CD4-positive, alpha-beta T cell treated with Interleukin-17A for 1 hour (primary cell): Measurements from ENCODE around the gene SPEN.

ENCODE experiments used
- DNase-seq: peaks from one replicate; pipeline ENCODE4 v3.0.0-alpha.2; 2020

Gene SPEN

DNA sequence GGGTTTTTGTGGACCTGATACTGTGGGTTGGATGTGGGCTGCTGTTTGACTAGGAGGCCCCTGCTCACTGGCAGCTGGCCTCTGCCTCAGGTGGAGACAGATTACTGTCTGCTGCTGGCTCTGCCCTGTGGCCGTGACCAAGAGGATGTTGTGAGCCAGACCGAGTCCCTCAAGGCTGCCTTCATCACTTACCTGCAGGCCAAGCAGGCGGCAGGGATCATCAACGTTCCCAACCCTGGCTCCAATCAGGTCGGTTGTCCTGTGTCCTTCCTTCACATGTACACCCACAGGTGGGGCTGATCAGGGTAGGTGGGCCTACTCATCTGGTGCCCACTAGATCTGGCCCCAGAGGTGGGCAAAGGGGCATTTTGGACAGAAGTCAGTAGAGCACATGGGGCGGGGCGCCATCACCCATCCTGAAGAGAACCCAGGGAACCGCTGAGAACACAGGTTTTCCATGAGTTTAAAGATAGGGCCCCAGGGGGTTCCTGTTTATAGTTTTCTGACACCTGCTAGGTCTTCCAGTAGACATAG, 91.2 kb downstream of the SPEN start:
- DNase-seq = no peak

GRCh38 chr1:15939181-15940109, 91.9 kb downstream of the SPEN start:
- no peak for DNase-seq

GRCh38 chr1:15940110-15941043, 92.9 kb downstream of the SPEN start:
- DNase-seq = no peak

GRCh38 chr1:15941044-15941840, 93.7 kb downstream of the SPEN start:
- DNase-seq = no peak

GRCh38 chr1:15941899-15942660, 94.6 kb downstream of the SPEN start:
- no peak for DNase-seq

DNA sequence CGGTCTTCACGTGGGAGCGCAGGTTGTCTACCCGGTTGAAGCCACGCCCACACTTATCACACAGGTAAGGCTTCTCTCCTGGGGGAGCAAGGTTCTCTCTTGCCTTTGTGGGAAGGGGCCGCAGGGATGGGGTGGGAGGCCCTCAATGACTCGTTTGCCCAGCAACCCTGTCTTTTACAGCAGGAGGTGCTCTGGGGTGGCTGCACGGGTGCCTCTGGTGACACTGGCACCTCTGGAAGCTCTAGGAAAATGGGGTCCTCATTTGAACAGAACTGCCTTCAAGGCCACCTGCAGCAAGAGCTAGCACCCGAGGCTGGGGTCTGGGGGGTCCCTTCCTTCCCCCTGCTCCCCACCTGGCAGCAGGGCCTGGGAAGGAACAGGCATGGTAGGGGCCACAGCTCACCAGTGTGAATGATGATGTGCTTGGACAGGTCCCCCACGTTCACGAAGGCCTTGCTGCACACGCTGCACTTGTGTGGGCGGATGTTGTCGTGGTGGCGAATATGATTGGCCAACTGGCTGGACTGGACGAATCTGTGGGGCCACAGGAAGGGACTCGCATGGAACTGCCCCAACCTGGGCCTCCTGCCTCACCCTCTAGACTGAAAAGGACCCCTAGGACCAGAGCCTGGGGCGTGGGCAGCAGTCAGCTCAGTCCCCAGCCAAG, 95.3 kb downstream of the SPEN start:
- no peak for DNase-seq

DNA sequence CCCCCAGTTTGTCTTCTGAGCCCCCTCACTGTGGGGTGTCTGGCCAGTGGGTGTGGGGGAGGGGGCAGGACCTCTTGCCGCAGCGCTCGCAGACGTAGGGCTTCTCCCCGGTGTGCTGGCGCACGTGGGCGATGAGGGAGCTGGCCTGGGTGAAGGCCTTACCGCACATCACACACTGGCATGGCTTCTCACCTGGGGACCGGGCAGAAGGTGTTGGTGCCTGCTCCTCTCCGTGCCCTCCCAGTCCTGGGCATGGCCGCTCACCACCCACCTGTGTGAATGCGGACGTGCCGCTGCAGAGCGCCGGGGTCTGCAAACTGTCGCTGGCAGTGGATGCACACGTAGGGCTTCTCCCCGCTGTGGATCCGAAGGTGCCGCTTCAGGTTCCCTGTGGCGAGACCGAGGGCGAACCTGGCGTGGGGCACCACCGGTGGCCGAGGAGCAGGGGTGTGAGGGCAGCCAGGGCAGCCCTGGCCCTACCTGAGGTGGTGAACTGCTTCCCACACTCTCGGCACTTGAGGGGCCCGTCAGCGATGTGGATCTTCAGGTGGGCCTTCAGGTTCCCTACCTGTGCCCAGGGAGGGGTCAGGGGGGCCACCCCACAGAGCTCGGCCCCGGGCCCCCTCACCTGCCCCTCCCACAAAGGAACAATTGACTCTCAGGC, 96.0 kb downstream of the SPEN start:
- DNase-seq = no peak

- no peak for DNase-seq
Observed at GRCh38 chr1:15943992-15944307, 96.4 kb downstream of the SPEN start.

- no peak for DNase-seq
Observed at GRCh38 chr1:15944308-15945010, 97.0 kb downstream of the SPEN start.

DNA sequence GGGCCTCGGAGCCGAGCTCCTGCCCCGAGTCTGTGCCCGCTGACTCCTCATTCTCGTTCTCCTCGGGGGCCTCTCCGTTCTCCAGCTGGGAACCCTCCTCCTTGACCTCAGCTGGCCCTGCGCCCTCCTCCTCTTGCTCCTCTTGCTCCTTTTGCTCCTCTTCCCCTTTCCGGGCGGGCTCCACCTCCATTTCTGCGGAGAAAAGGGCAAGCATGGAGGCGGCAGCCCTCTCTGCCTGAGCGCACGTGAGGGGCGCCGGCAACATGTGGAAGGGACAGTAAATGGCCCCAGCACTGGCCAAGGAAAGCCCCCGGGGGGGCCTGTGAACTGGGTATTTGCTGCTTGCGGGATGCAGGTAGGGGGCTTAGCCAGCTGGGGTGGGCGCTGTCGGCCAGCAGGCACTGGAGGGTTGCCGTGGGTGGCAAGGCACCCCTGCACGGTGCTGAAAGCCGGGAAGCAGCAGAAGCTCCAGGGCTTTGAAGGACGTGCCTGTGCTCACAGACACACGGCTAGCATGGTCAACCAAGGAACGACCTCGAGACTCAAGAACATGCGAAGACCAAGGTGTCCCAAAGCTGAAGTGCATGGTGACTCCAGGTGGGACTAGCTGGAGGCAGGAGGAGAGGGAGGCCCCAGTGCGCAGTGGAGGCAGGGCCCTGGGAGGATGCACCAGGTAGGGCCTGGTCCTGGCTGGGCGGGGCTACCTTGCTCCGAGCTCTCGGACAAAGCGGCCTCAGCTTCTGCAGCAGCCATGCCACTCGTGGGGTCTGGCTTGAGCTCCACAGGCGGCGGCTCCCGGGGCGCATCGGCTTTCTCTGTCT, 97.7 kb downstream of the SPEN start:
- no peak for DNase-seq

DNA sequence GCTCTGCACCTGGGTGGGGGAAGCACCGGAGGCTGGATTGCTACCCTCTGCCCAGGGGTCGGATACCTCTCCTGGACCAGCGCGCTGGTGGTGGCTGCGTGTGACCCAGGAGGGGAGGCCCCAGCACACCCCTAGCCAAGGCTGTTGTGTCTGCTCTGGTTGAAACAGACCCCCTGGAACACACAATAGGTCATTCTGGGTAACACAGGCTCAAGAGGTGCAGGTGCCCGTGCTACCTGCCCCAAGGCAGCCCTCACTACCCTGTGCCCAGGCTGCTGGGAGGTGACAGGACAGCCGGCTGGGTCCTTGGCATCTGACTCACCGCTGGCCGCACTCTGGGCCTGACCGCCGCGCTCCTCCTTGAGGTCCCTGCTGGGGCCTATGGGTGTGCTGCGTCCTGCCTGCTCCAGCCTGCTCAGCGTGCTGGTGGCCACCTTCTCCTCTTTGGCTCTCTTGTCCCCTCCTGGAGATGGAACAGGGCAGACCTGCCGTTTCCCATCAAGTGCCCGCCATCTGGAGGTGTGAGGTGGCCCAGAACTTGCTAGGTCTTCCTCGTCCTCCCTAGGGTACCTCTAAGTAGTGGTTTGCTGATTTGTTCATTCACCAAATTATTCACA, 98.4 kb downstream of the SPEN start:
- DNase-seq = no peak

DNA sequence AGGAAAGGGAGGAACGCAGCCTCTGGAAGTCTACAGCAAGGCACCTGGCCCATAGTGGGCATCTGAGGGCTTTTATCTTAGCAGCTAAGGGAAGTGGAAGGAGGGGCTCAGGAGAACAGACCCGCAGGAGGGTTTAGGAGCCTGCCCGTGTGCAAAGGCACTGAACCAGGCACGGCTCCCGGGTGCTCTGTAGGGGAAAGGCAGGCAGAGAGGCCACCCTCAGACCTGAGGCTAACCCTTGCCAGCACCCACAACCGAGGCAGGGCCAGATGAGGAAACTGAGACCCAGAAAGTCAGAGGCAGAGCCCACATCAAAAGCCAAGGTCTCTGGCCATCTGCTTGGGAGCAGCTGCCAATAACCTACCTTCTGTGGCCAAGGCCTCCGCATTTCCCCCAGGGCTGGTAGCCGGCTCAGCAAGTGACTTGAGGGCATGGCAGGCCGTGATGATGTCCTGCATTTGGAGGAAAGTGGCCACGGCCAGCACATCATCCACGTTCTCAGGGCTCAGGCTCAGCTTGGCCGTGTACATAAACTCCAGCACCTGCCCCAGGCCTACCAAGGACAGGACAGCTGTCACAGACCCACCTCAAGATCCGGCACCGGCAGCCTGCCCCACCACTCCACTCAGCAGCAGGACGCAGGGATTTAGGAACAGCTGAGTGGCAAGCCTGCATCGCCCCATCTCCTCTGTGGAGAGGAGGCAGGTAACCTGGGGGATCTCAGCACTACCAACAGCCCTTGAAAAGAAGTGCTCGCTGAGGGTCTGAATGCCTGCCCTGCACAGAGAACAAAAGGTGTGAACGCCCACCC, 99.3 kb downstream of the SPEN start:
- no peak for DNase-seq

- DNase-seq = no peak
Observed at GRCh38 chr1:15947382-15948090, 100.0 kb downstream of the SPEN start.

- peak; percentile 26 for DNase-seq
Observed at GRCh38 chr1:15948091-15948591, 100.6 kb downstream of the SPEN start.

DNA sequence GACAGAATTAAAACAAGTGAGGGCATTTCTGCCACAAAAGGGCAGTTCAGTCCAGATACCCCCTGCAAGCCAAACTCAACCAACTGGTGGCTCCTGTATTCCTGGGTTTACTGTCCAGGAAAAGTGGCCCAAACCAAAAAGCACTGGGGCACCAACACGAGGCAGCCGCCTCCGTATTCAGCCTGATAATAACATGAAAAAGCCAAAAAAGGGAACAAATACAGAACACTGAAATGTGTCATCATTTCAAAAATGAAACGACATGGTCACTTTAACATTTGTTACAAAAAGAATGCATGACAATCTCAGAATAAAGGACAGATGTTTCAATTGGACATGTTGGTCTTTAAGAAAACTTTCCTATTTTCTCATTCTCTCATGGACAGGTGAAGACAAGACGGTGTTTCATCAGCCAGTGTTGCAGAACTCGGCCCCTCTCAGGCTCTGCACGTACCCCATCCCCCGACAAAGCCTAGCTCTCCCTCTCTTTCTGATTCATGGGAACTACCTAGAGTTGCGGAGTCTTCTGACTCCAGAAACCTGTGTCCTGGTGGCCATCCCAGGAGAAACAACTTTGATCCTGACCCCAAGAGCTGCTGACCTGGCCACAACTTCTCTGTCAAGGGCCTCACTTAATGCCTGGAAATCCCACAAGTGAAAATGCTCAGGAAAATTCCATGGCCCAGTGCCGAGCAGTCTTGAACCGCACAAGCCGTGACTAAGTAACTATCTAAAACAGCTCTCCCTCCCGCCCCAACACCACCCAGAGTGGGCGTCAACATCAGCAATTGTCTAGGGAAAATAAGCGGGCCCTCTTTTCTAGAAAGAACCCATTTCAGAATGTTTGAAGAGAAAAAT, 101.3 kb downstream of the SPEN start:
- no peak for DNase-seq
